PFSK-1 (cell line): Measurements from ENCODE around the gene DGKG.

Experiments used
- FOXP2 ChIP-seq: optimal IDR thresholded peaks from 2 replicates; pipeline ENCODE3; 2011; ENCODE audit warnings: borderline replicate concordance, control low read depth, inconsistent platforms; ENCODE audit not compliant: insufficient read depth; ENCODE audit errors: extremely low read length, extremely low read depth
- POLR2AphosphoS5 ChIP-seq: IDR thresholded peaks from 2 replicates; pipeline ENCODE4 v1.6.1; 2012; ENCODE audit warnings: low read depth, mild to moderate bottlenecking, control low read depth, low read length, moderate library complexity
- REST ChIP-seq, 2 experiments: IDR thresholded peaks; 2 replicates each; pipeline versions ENCODE4 v1.6.1 to v1.8.0; 2011 to 2012; ENCODE audit warnings: low read depth in 2 of 2, low read length in 2 of 2, control low read depth in 1 of 2, inconsistent platforms in 1 of 2, mild to moderate bottlenecking in 1 of 2, moderate library complexity in 1 of 2; ENCODE audit not compliant: insufficient read depth in 1 of 2
- SIN3A ChIP-seq: IDR thresholded peaks from 2 replicates; pipeline ENCODE4 v1.6.1; 2012; ENCODE audit warnings: mild to moderate bottlenecking, low read length, moderate library complexity, borderline replicate concordance; ENCODE audit not compliant: insufficient read depth

- TF ChIP-seq SIN3A (no peak), POLR2AphosphoS5 (no peak), REST (IDR thresholded peaks at IDR 0.05; ENCODE audit: insufficient read depth in 1 of 2, low read depth in 2 of 2, low read length in 2 of 2) (no peak), FOXP2 (no peak)
Observed at GRCh38 chr3:186236357-186237020, 125.5 kb downstream of the DGKG start.
